A549 (cell line): ENCODE measurements around the gene QPCTL. TPM values are rescaled to one million over a fixed set of nuclear protein-coding genes. Genes with fewer than 3 reads are reported as not detected.

Experiments used
- ATAC-seq, 2 experiments: fragments of 200-7000 bp in 1 of 2; fragments of >200 bp in 1 of 2; cut with Nextera tagmentation in 1 of 2; cut with Tn5 transposase in 1 of 2; 3 replicates each; pipeline versions ENCODE4 v1.8.0 to v1.9.1; 2018 to 2020; ENCODE audit warnings: mild to moderate bottlenecking in 1 of 2, moderate library complexity in 1 of 2
- CTCF ChIA-PET: fragments of 300-600 bp; sonication (Branson Sonifier 250); formaldehyde crosslinking; extraction: SDS; loops from one replicate; lab custom pipeline; 2021; ENCODE audit warnings: antibody characterized with exemption, inconsistent platforms; lab: Yijun Ruan, JAX
- POLR2A ChIA-PET: fragments of 350-600 bp; formaldehyde crosslinking; extraction: SDS; loops from one replicate; lab custom pipeline; 2021; ENCODE audit warnings: antibody characterized with exemption, inconsistent platforms; lab: Yijun Ruan, JAX
- DNase-seq, 2 experiments: peaks; one replicate each; pipeline versions ENCODE4 v3.0.0 to v3.0.0-alpha.2; 2011 to 2016; ENCODE audit warnings: low read depth in 1 of 2, low spot score in 1 of 2
- FAIRE-seq: peaks from 2 replicates; lab custom pipeline; 2011; peaks lifted over from hg19 to GRCh38; lab: Jason Lieb, UNC
- H3K27ac ChIP-seq, 2 experiments: fragments of >200 bp; sonication (Bioruptor Twin); formaldehyde crosslinking; 3 replicates each; pipeline ENCODE4 v1.5.1; 2016 to 2017
- H3K4me1 ChIP-seq: fragments of >200 bp; sonication (Bioruptor Twin); formaldehyde crosslinking; 3 replicates; pipeline ENCODE4 v1.6.1; 2016
- H3K4me2 ChIP-seq: fragments of >200 bp; sonication (Bioruptor Twin); formaldehyde crosslinking; 3 replicates; pipeline ENCODE4 v1.6.1; 2016
- H3K4me3 ChIP-seq: fragments of >200 bp; sonication (Bioruptor Twin); formaldehyde crosslinking; 3 replicates; pipeline ENCODE4 v1.5.1; 2016
- H3K9me3 ChIP-seq: fragments of >200 bp; sonication (Bioruptor Twin); formaldehyde crosslinking; 3 replicates; pipeline ENCODE4 v1.6.1; 2016
- CBX2 ChIP-seq: fragments of 200-600 bp; sonication (generic); IDR thresholded peaks from 2 replicates; pipeline ENCODE4 v1.6.1; 2016; ENCODE audit warnings: low read depth, mild to moderate bottlenecking, borderline replicate concordance
- CBX8 ChIP-seq: fragments of 200-600 bp; sonication (generic); IDR thresholded peaks from 2 replicates; pipeline ENCODE4 v1.6.1; 2016
- CHD2 ChIP-seq: fragments of 150-350 bp; IDR thresholded peaks from 2 replicates; pipeline ENCODE4 v1.6.1; 2014; ENCODE audit warnings: low read length; ENCODE audit not compliant: partially characterized antibody
- CTCF ChIP-seq: fragments of >200 bp; sonication (Bioruptor Twin); formaldehyde crosslinking; IDR thresholded peaks from 3 replicates; pipeline ENCODE4 v1.5.1; 2016
- E2F6 ChIP-seq: IDR thresholded peaks from 2 replicates; pipeline ENCODE4 v1.6.1; 2012; ENCODE audit warnings: low read depth, borderline replicate concordance
- ELK1 ChIP-seq: fragments of 150-350 bp; IDR thresholded peaks from 2 replicates; pipeline ENCODE4 v1.6.1; 2014; ENCODE audit warnings: low read depth, mild to moderate bottlenecking, low read length
- ESRRA ChIP-seq: fragments of 150-350 bp; IDR thresholded peaks from 2 replicates; pipeline ENCODE4 v1.6.1; 2014; ENCODE audit warnings: mild to moderate bottlenecking, low read length, borderline replicate concordance
- HDAC2 ChIP-seq: fragments of 200-600 bp; sonication (generic); IDR thresholded peaks from 2 replicates; pipeline ENCODE4 v1.6.1; 2016
- HOXB5 ChIP-seq: fragments of 250-450 bp; sonication (Bioruptor Pico); IDR thresholded peaks from 2 replicates; pipeline ENCODE4 v1.5.0; 2020; ENCODE audit warnings: mild to moderate bottlenecking, moderate library complexity
- KDM5A ChIP-seq: fragments of 200-600 bp; sonication (generic); IDR thresholded peaks from 2 replicates; pipeline ENCODE4 v1.6.1; 2016; ENCODE audit warnings: antibody characterized with exemption, mild to moderate bottlenecking
- MAX ChIP-seq: IDR thresholded peaks from 2 replicates; pipeline ENCODE4 v1.6.1; 2012
- MYC ChIP-seq: IDR thresholded peaks from 2 replicates; pipeline ENCODE4 v1.6.1; 2012; ENCODE audit warnings: mild to moderate bottlenecking, inconsistent platforms, low read length, improper control_type of control experiment, borderline replicate concordance
- NR3C1 ChIP-seq: fragments of >200 bp; sonication (Bioruptor Twin); formaldehyde crosslinking; IDR thresholded peaks from 3 replicates; pipeline ENCODE4 v1.6.1; 2017
- REST ChIP-seq: fragments of 200-600 bp; sonication (generic); IDR thresholded peaks from 2 replicates; pipeline ENCODE4 v1.6.1; 2016; ENCODE audit warnings: antibody characterized with exemption, mild to moderate bottlenecking, moderate library complexity
- ZC3H11A ChIP-seq: fragments of 450-650 bp; IDR thresholded peaks from 2 replicates; pipeline ENCODE4 v1.6.1; 2014; ENCODE audit warnings: antibody characterized with exemption, mild to moderate bottlenecking
- WGBS: methylation state at CpG from one replicate; pipeline ENCODE4 v1.1.6; 2017; ENCODE audit errors: missing lambda C conversion rate; 5-methylcytosine and 5-hydroxymethylcytosine counted together
- polyA plus RNA-seq, 4 experiments: library from polyadenylated mRNA; depleted of rRNA in 3 of 4; stranded (reverse); fragments of >200 nt; fragmentation: RNase III in 1 of 4; extraction: RNeasy Plus Mini Kit Qiagen cat#74134 plus additional on column Dnase treatment in 1 of 4; gene quantifications; 2 replicates in 3 of 4; 3 replicates in 1 of 4; pipeline ENCODE4 v1.2.3, GENCODE V29; 2011 to 2017

The QPCTL gene
- polyA plus RNA-seq, 2 of the 4 experiments (the other 2 are of a cell fraction) = 9.4 to 10.4 TPM

DNA sequence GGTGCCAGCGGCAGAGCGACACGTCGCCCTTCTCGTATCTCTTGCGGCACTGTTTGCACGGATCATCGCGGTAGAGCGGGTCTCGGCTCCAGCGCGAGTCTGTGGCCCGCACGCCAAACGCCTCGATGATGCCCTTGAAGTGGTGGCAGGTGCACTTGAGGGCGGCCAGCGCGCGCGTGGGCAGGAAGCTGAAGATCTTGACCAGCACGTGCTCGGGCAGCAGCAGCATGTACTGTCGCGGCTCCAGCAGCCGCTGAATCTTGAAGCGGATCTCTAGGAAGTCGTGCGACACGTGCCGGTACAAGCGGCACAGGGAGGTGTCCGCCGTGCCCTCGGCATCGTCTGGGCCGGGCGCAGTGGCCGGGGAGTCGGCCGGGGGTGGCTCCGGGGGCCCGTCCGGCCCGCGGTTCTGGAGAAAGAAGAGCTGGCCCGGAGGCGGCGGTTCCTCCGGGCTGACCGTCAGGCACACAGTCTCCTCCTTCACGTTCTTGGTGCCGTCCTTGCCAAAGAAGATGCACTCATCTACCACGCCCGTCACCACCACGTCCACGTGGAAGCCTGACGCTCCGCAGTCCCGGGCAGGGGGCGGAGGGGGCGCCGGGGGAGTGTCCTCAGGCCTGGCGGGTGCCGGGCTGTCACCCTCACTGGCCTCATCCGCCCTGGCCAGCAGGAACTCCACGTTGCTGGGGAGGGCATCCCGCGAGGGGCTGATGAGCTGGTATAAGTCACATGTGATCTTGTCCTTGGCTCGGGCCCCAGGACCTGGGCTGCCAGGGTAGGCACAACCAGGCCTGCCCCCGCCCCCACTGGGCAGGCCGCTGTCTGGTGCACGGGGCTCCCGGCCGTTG is 19.6 kb downstream of the QPCTL start:
- Histone ChIP-seq H3K4me2 (no peak overlapping the region), H3K9me3 (no peaks in the 10 kb centered on the region), H3K4me1 (peaks cover 17% of the 10 kb centered on the region), H3K4me3 (no peak overlapping the region), H3K27ac (no peak overlapping the region)
- DNase-seq (no peak), ATAC-seq (no peak), FAIRE-seq (no peak)
- TF ChIP-seq HOXB5 (CRISPR knock-in tag) = no peak
- no peak for TF ChIP-seq MYC
- TF ChIP-seq NR3C1 = no peak
- no peak for TF ChIP-seq CTCF
- TF ChIP-seq E2F6 = no peak
- TF ChIP-seq ZC3H11A = no peak
- no peak for TF ChIP-seq ELK1
- TF ChIP-seq MAX = no peak
- no peak for TF ChIP-seq CBX2
- no peak for TF ChIP-seq ESRRA
- TF ChIP-seq REST = no peak
- TF ChIP-seq KDM5A = no peak
- TF ChIP-seq HDAC2 = no peak
- POLR2A ChIA-PET = interaction anchor here (1.1 kb wide), 1 partner anchor 20 kb away, joined by 3 read pairs; the partner anchor contains the start of gene QPCTL
- 93% methylated on average over 60 of the region's 76 CpGs for WGBS
- CTCF ChIA-PET = interaction anchor here (0.9 to 12.7 kb wide), 3 partner anchors 18 to 87 kb away, joined by 4 to 160 read pairs (median 7); partner anchors contain the start of genes QPCTL, SIX5 and SNRPD2

GRCh38 chr19:45712699-45713067 is 20.2 kb downstream of the QPCTL start:
- Histone ChIP-seq H3K4me1 (peaks cover 17% of the 10 kb centered on the region), H3K27ac (no peak overlapping the region), H3K9me3 (no peaks in the 10 kb centered on the region), H3K4me3 (no peak overlapping the region), H3K4me2 (no peak overlapping the region)
- FAIRE-seq (no peak), DNase-seq (no peak), ATAC-seq (no peak)
- CTCF ChIA-PET = interaction anchor here (0.8 to 12.7 kb wide), 5 partner anchors 13 to 57 kb away, joined by 3 to 160 read pairs (median 4); partner anchors contain the start of genes QPCTL, SIX5 and SNRPD2
- 97% methylated on average over 24 of the region's 25 CpGs for WGBS
- no peak for TF ChIP-seq CBX2
- TF ChIP-seq CBX8 = no peak
- TF ChIP-seq CHD2 = no peak
- POLR2A ChIA-PET = interaction anchor here (1.1 to 1.4 kb wide), 2 partner anchors 8 to 20 kb away, joined by 3 read pairs; partner anchors contain the start of gene QPCTL
